Activated CD4-positive, alpha-beta T cell treated with anti-CD3 and anti-CD28 coated beads, Interleukin-2, amount 10 ng/mL, durations not matched to agents 7 days and 5 days (primary cell): ENCODE data around the gene TXNDC9. TPM values are rescaled to one million over a fixed set of nuclear protein-coding genes. Genes with fewer than 3 reads are reported as not detected.
A peak's percentile ranks its signal among the peaks of the same experiment; 100 is the strongest.
"Not testable (repeated sequence)": the region's sequence is repeated elsewhere in the genome, so short reads cannot be mapped to it uniquely, and the experiment has no call there.

Experiments
- CTCF ChIA-PET: fragments of 350-600 bp; sonication (Branson Sonifier 250); formaldehyde crosslinking; loops from one replicate; lab custom pipeline; 2021; ENCODE audit warnings: antibody characterized with exemption; lab: Charles Lee
- POLR2A ChIA-PET: fragments of 350-600 bp; sonication (Branson Sonifier 250); formaldehyde crosslinking; loops from one replicate; lab custom pipeline; 2021; ENCODE audit warnings: antibody characterized with exemption; lab: Charles Lee
- DNase-seq: peaks from one replicate; pipeline ENCODE4 v3.0.0-alpha.2; 2020
- H3K27ac Mint-ChIP-seq: one replicate; pipeline ENCODE4 v1.8.0; 2021; ENCODE audit warnings: mild to moderate bottlenecking, moderate library complexity, mixed read lengths
- H3K27me3 Mint-ChIP-seq: one replicate; pipeline ENCODE4 v1.8.0; 2021; ENCODE audit warnings: mixed read lengths
- H3K36me3 Mint-ChIP-seq: one replicate; pipeline ENCODE4 v1.8.0; 2021; ENCODE audit warnings: low read depth, mixed read lengths
- H3K4me1 Mint-ChIP-seq: one replicate; pipeline ENCODE4 v1.8.0; 2021; ENCODE audit warnings: mixed read lengths
- H3K4me3 Mint-ChIP-seq: one replicate; pipeline ENCODE4 v1.8.0; 2021; ENCODE audit warnings: mild to moderate bottlenecking, moderate library complexity, mixed read lengths
- H3K9me3 Mint-ChIP-seq: one replicate; pipeline ENCODE4 v1.8.0; 2021; ENCODE audit warnings: mixed read lengths
- total RNA-seq, 2 experiments: library from RNA; stranded (reverse); gene quantifications; one replicate each; pipeline ENCODE4 v1.2.3, GENCODE V29; 2021

Gene TXNDC9
- total RNA-seq, 2 experiments from 2014 or later, result 31.4 to 33.6 TPM

DNA sequence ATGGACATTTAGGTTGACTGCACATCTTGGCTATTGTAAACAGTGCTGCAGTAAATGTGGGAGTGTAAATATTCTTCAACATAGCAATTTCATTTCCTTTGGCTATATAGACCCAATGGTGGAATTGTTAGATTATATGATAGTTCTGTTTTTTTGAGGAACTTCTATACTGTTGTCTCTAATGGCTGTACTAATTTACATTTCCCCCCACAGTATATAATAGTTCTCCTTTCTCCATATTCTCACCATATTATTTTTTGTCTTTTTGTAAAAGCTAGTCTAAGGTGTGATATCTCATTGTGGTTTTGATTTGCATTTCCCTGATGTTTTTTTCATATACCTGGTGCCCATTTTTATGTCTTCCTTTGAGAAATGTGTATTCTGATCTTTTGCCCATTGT is 14.1 kb upstream of the TXNDC9 start:
- no peak overlapping the region for H3K4me3 Mint-ChIP-seq
- no peak overlapping the region for H3K27ac Mint-ChIP-seq
- ChIA-PET CTCF (no interaction called here), POLR2A (no interaction called here)
- H3K36me3 Mint-ChIP-seq, result peaks cover 7% of the 10 kb centered on the region
- H3K4me1 Mint-ChIP-seq, result peaks cover 37% of the 10 kb centered on the region
- no peak for DNase-seq
- H3K9me3 Mint-ChIP-seq, result no peaks in the 10 kb centered on the region
- no peaks in the 10 kb centered on the region for H3K27me3 Mint-ChIP-seq

DNA sequence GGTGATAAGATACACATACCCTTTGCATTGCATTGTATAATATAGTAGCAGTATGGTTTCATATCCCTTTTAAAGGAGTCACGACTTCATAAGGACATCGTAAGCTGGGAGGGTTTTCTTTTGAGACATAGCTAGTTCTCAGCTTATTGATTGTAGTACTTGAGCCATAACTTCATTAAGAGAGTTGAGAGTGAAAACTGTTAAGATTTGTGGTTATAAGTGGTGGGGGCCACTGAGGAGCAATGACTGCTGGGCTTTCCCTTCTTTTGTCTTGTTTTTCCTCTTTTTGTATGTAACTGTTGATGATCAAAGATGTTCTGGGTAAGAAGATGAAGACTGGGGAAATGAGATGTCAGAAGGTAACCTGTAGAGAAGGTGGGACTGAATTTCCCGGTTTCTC is 12.0 kb upstream of the TXNDC9 start:
- Mint-ChIP-seq H3K4me1 (peaks cover 42% of the 10 kb centered on the region), H3K36me3 (peaks cover 6% of the 10 kb centered on the region), H3K27ac (no peak overlapping the region), H3K9me3 (no peaks in the 10 kb centered on the region), H3K4me3 (no peak overlapping the region), H3K27me3 (no peaks in the 10 kb centered on the region)
- CTCF ChIA-PET, result interaction anchor here (2.6 kb wide), 1 partner anchor 11 kb away, joined by 11 read pairs; the partner anchor contains the start of genes EIF5B and TXNDC9
- DNase-seq, result no peak
- POLR2A ChIA-PET, result no interaction called here

DNA sequence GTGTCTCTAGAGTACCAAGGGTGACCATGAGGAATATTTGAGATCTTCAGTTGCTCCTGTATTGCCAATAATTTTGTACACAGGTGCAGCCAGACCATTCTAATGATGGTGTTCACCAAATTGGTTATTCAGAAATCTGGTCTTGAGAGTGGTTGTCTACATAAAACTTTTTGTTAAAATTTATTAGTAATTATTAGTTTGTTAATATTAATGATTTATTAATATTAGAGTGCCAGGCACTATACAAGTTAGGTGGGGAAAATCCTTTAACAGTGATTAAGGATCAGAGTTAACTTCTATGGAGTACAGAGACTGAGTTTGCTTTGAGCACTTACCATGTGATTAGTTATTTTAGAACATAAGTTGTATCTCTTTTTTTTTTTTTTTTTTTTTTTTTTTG is 10.1 kb upstream of the TXNDC9 start:
- Mint-ChIP-seq H3K9me3 (no peaks in the 10 kb centered on the region), H3K4me3 (no peak overlapping the region), H3K27ac (no peak overlapping the region), H3K36me3 (peaks cover 4% of the 10 kb centered on the region), H3K4me1 (peaks cover 52% of the 10 kb centered on the region), H3K27me3 (no peaks in the 10 kb centered on the region)
- DNase-seq, result no peak
- ChIA-PET POLR2A (no interaction called here), CTCF (interaction anchor here (0.7 to 2.6 kb wide), 3 partner anchors 9 to 195 kb away, joined by 3 to 11 read pairs (median 6); partner anchors contain the start of genes EIF5B and TXNDC9)

DNA sequence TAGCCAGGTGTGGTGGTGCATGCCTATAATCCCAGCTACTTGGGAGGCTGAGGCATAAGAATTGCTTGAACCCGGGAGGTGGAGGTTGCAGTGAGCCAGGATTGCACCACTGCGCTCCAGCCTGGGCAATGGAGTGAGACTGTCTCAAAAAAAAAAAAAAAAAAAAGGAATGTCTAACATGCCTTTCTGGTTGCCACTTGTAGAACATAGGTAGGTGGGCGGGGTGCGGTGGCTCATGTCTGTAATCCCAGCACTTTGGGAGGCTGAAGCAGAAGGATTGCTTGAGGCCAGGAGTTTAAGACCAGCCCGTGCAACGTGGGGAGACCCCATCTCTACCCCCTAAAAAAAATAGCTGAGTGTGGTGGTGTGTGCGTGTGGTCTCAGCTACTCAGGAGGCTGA is 9.3 kb upstream of the TXNDC9 start:
- H3K36me3 Mint-ChIP-seq, POLR2A ChIA-PET, H3K9me3 Mint-ChIP-seq, H3K4me3 Mint-ChIP-seq, H3K27ac Mint-ChIP-seq, H3K27me3 Mint-ChIP-seq, DNase-seq: not testable (repeated sequence)
- CTCF ChIA-PET, result interaction anchor here (0.6 to 1.1 kb wide), 3 partner anchors 17 to 194 kb away, joined by 3 to 6 read pairs (median 4); no protein-coding TSS in a partner anchor
- H3K4me1 Mint-ChIP-seq, result peaks cover 54% of the 10 kb centered on the region

DNA sequence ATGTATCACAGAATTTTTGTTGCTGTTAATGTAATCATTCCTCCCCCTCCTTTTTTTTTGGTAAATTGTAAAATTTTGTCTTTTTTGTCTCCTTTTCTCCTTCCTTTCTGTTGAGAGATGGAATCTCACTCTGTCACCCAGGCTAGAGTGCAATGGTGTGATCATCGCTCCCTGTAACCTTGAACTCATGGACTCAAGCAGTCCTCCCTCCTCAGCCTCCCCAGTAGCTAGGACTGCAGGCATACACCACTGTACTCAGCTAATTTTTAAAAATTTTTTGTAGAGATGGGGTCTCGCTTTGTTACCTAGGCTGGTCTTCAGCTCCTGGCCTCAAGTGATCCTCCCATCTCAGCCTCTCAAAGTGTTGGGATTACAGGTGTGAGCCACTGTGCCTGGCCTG is 6.4 kb upstream of the TXNDC9 start:
- H3K9me3 Mint-ChIP-seq, result no peaks in the 10 kb centered on the region
- ChIA-PET POLR2A (no interaction called here), CTCF (no interaction called here)
- H3K27ac Mint-ChIP-seq, result no peak overlapping the region
- no peak for DNase-seq
- no peaks in the 10 kb centered on the region for H3K27me3 Mint-ChIP-seq
- peaks cover 47% of the 10 kb centered on the region for H3K4me1 Mint-ChIP-seq
- peaks cover 4% of the 10 kb centered on the region for H3K36me3 Mint-ChIP-seq
- no peak overlapping the region for H3K4me3 Mint-ChIP-seq

DNA sequence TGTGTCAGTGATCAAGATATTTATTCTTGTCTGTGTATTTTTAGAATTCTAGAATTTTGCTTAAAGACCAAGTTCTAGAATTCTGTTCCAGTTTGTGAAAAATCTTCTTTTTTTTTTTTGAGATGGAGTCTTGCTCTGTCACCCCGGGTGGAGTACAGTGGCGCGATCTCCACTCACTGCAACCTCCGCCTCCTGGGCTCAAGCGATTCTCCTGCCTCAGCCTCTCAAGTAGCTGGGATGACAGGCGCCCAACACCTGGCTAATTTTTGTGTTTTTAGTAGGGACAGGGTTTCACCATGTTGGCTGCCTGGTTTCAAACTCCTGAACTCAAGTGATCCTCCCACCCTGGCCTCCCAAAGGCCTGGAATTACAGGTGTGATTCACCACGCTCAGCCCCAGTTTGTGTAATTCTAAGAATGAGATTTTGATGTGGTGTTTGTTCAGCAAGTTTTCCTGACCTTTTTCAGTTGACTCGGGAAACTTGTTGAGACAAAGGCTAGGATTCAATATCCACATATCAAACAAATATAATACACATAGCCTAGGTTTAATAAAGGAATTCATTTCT is 4.6 kb upstream of the TXNDC9 start:
- ChIA-PET POLR2A (no interaction called here), CTCF (no interaction called here)
- peaks cover 7% of the 10 kb centered on the region for H3K36me3 Mint-ChIP-seq
- no peaks in the 10 kb centered on the region for H3K27me3 Mint-ChIP-seq
- no peak for DNase-seq
- H3K4me1 Mint-ChIP-seq, result peaks cover 41% of the 10 kb centered on the region
- no peaks in the 10 kb centered on the region for H3K9me3 Mint-ChIP-seq
- no peak overlapping the region for H3K4me3 Mint-ChIP-seq
- no peak overlapping the region for H3K27ac Mint-ChIP-seq

DNA sequence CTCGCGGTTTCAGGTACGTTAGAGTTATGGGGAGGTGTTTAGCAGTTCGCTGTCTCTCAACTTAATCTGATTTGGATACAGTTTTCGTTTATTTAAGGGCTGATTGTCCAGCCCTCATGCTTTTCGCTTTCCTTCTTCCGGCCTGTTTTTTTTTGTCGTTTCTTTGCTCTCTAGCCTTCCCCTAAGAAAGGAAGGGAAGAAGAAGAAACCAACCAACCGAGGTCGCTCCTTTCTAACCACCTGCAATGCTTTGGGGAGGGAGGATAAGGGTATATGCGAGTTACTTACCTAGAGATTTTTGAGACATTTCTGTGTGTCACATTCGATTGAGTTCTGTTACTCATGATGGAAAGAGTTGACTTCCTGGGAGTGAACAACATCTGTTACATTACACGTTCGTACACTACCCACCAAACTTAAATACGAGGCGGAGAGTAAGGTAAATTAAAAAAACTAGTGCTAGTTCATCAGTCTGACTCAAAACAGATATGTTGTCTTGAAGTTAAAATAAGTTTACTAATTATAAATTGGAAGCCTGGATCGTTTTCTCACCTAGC is 2.0 kb upstream of the TXNDC9 start:
- H3K27ac Mint-ChIP-seq, result no peak overlapping the region
- no peaks in the 10 kb centered on the region for H3K9me3 Mint-ChIP-seq
- H3K27me3 Mint-ChIP-seq, result no peaks in the 10 kb centered on the region
- H3K4me1 Mint-ChIP-seq, result peaks cover 50% of the 10 kb centered on the region
- peaks cover 3% of the 10 kb centered on the region for H3K36me3 Mint-ChIP-seq
- no peak overlapping the region for H3K4me3 Mint-ChIP-seq
- DNase-seq, result no peak
- POLR2A ChIA-PET, result interaction anchor here (0.6 kb wide), 1 partner anchor 491 kb away, joined by 3 read pairs; no protein-coding TSS in a partner anchor
- CTCF ChIA-PET, result interaction anchor here (0.8 to 4.1 kb wide), 8 partner anchors 9 to 197 kb away, joined by 3 to 11 read pairs (median 6); partner anchors contain the start of gene C2orf15

DNA sequence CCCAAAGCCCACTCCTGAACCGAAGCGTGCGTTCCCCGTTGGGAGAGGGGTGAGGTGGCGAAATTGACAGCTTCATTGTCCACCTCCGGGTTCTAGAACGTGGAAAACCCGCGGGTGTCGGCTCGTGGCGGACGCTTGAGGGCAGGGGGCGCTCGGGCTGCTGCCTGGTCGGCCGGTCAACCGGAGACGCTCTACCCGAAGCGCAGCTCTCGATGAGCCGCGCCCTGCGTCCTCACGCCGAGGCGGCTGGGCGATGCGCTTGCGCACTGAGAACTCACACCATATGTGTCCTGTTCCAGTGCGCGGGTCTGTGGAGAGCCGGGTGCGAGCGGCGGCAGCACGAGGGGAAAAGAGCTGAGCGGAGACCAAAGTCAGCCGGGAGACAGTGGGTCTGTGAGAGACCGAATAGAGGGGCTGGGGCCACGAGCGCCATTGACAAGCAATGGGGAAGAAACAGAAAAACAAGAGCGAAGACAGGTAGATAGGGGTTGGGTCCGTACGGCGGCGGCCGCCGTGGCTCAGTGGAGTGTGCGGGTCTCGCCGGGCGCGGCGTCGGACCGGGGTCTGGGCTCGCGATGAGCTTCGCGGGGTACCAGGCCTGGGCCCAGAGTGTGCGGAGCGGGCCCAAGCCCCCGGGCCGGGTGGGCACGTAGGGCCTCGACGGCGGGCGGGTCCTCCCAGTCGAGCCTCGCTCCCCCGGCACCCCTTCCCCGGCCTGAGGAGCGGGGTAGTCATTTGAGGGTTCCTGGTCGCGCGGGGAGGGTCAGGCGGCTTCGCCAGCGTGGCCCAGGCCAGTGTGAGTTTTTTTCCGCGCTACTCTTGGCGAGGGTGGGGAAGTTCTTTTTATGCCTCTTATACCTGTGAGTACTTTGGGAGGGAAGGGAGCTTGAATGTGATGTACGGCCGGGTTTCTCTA is 1.2 kb upstream of the TXNDC9 start, which contains the start of gene EIF5B:
EIF5B (plus strand) TSS at position 277 of the 916 bp plus-strand sequence; CDS start at position 443, 166 bp downstream.
- Mint-ChIP-seq H3K36me3 (peaks cover 10% of the 10 kb centered on the region), H3K27ac (no peak within 1 kb of the TSS), H3K27me3 (no peaks in the 10 kb centered on the region), H3K9me3 (no peaks in the 10 kb centered on the region), H3K4me3 (no peak within 1 kb of the TSS), H3K4me1 (peaks cover 51% of the 10 kb centered on the region)
- ChIA-PET POLR2A (interaction anchor here (0.6 kb wide), 1 partner anchor 491 kb away, joined by 3 read pairs; no protein-coding TSS in a partner anchor), CTCF (interaction anchor here (0.8 to 4.1 kb wide), 14 partner anchors 10 to 196 kb away, joined by 3 to 11 read pairs (median 4); partner anchors contain the start of gene C2orf15)
- DNase-seq, result peak; percentile 93

DNA sequence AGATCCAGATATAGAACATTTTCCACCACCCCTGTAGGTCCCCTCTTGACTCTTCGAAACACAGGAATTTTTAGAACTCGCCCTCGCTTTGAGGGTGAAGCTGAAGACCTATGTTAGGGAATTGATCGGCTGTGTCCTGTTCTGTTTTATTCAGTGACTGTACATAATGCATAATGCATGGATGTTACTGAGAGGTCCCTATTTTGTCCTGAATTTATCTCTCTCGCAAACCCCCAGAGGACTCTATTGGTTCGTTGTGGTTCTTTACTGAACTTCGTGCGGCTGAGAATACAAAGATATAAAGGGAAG is 625 bp upstream of the TXNDC9 start:
- Mint-ChIP-seq H3K27me3 (no peaks in the 10 kb centered on the region), H3K36me3 (peaks cover 16% of the 10 kb centered on the region), H3K27ac (no peak overlapping the region), H3K9me3 (no peaks in the 10 kb centered on the region), H3K4me1 (peaks cover 48% of the 10 kb centered on the region), H3K4me3 (no peak overlapping the region)
- DNase-seq, result no peak
- CTCF ChIA-PET, result interaction anchor here (1.0 to 4.1 kb wide), 12 partner anchors 11 to 196 kb away, joined by 3 to 11 read pairs (median 4); partner anchors contain the start of gene C2orf15
- POLR2A ChIA-PET, result no interaction called here

DNA sequence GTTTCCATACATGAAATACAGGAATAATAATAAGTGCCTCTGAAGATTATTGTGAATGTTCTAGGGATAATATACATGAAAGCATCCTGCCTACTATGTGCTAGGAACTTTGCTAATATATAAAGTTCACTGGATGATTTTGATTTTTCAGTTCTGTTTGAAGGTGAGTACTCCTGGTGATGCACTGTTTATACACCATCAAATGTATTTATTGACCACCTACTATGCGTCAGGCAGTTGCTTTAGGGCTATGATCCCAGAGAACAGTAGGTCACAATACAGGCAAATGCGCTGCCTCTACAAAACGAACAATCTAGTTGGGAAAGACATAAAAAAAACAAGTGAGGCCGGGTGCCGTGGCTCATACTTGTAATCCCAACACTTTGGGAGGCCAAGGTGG is 10.7 kb downstream of the TXNDC9 start:
- ChIA-PET CTCF (interaction anchor here (1.1 to 2.4 kb wide), 2 partner anchors 11 to 27 kb away, joined by 3 to 11 read pairs; partner anchors contain the start of genes EIF5B and TXNDC9), POLR2A (no interaction called here)
- no peak overlapping the region for H3K4me3 Mint-ChIP-seq
- H3K9me3 Mint-ChIP-seq, result no peaks in the 10 kb centered on the region
- no peak overlapping the region for H3K27ac Mint-ChIP-seq
- peaks cover 47% of the 10 kb centered on the region for H3K36me3 Mint-ChIP-seq
- H3K27me3 Mint-ChIP-seq, result no peaks in the 10 kb centered on the region
- DNase-seq, result no peak
- peaks cover 7% of the 10 kb centered on the region for H3K4me1 Mint-ChIP-seq

DNA sequence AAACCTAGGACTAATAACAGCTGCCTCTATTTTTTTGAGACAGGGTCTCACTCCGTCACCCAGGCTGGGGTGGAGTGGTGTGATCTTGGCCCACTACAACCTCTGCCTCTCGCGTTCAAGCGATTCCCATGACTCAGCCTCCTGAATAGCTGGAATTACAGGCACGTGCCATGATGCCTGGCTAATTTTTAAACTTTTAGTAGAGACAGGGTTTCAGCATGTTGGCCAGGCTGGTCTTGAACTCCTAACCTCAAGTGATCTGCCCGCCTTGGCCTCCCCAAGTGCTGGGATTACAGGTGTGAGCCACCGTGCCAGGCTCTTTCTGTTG is 18.3 kb downstream of the TXNDC9 start:
- CTCF ChIA-PET, H3K4me1 Mint-ChIP-seq, H3K27me3 Mint-ChIP-seq, H3K27ac Mint-ChIP-seq, POLR2A ChIA-PET, H3K4me3 Mint-ChIP-seq, DNase-seq, H3K9me3 Mint-ChIP-seq: not testable (repeated sequence)
- peaks cover 39% of the 10 kb centered on the region for H3K36me3 Mint-ChIP-seq

DNA sequence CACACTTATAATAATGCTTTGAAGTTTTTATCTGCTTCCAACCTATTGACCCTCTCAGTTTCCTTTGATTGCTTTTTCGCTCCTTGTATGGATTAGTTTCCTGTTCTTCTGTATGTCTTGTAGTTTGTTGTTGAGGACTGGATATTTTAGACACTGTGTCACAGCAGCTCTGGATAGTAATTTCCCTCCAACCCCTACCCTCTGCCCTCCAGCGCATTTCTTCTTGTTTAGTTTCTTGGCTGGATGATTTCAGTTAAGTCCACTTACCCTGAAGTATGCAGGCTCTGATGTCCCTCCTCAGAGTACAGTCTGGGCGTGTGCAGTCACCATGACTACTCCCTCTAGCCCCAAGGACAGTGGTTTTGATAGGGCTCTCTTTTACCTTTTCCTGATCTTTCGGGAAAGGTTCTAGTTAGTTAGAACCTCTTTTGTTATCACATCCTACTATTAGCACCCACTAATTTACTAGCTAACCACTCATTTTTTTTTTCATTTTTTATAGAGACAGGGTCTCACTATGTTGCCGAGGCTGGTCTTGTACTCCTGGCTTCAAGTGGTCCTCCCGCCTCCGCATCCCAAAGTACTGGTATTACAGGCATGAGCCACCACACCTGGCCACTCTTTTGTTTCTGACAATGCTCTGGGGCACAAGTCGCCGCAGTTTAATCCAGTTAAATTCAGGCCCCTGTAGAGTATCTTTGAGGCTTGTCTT is 18.8 kb downstream of the TXNDC9 start:
- H3K27ac Mint-ChIP-seq, result no peak overlapping the region

More for the DNA sequence above, 18.8 kb downstream of the TXNDC9 start:
- Mint-ChIP-seq H3K4me1 (no peaks in the 10 kb centered on the region), H3K27me3 (no peaks in the 10 kb centered on the region), H3K9me3 (no peaks in the 10 kb centered on the region), H3K4me3 (no peak overlapping the region), H3K36me3 (peaks cover 39% of the 10 kb centered on the region)
- no peak for DNase-seq
- ChIA-PET POLR2A (no interaction called here), CTCF (no interaction called here)
